NCI-H1436 (cell line): ENCODE data around the gene ATP7B.

Experiments used
- DNase-seq: peaks from one replicate; lab custom pipeline; 2025; lab: John Stamatoyannopoulos, UW

The ATP7B gene

DNA sequence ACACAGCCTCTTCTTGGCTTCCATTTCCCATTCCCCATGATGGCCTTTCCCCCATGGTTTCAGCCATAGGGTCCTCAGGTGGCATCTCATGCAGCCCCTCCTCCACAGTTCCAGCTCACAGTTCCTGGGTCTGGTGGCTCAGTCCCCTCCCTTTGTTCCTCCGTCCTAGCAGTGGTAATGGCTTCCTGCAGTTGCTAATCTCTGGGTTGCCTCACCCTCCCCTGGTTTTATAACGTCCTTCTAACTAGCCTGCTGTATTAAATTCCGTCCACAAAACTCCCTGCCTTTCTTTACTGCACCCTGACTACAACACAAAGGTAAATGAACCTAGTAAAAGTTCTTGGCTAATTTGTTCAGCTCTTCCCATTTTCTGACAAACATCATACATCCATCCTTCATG, 118.6 kb downstream of the ATP7B start:
- no peak for DNase-seq

DNA sequence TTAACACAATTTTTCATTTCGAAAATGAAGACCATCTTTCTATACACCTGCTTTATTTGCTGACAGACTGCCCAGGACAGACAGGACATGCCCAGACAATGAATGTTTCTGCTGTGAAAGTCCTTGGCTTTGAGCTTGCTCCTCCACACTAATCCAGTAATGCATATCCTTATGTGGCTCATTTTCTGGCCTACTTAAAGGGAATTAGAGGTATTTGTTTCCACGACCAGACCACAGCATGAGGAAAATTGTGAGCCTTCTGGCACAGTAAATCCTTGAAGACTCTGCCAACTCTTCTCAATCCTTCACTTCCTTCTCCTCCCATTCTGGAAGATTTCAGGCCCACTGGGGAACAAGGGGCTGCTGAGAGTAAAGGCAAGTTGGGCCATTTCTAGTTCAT, 123.8 kb downstream of the ATP7B start:
- no peak for DNase-seq

DNA sequence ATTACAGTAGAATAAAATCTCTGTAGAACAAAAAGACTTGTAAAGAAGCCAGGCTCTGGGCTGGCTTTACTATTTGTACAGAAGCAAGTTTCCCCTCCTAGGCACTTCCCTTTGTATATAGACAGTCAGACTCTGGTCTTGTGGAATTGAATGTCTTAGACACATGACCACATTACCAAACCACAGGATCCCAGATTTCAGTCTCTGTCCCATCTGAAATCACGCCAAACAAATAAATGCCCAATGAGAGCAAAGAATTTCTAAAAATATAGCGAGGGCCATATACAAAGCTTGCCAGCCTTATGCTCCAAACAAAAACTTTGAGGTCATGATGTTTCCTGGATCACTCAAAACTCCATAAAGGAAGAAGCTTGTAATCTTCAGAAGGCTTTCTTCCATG, 125.6 kb downstream of the ATP7B start:
- DNase-seq, result no peak

DNA sequence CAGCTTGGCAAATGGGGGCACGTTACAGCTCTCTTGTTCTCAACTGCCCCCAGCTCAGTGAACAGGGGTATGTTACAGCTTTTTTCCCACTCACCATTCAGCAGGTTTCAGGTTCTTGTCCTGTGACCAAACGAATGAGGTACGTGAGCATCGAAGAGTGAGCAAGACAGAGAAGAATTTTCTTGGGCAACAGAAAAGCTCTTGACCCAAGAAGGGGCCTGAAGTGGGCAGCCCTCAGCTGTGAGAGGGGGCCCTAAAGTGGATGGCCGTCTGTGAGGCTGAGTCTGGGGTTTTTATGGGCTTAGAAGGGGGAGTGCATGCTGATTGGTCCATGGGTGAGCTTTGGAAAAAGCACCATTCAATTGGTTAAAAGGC, 128.0 kb downstream of the ATP7B start:
- no peak for DNase-seq
